OCI-LY1 (cell line): ENCODE measurements around the gene CRTAC1.

ENCODE experiments used
- EZH2 ChIP-seq: fragments of 200-600 bp; sonication (generic), shearing (Covaris generic); IDR thresholded peaks from 2 replicates; pipeline ENCODE4 v1.8.0; 2017; ENCODE audit warnings: borderline replicate concordance, mixed run types, mild to moderate bottlenecking, antibody characterized with exemption, low read length, moderate library complexity, mixed read lengths
- TF ChIP-seq, protein P1 (sequence below): fragments of 200-600 bp; sonication (generic), shearing (Covaris generic); IDR thresholded peaks from 2 replicates; pipeline ENCODE4 v1.5.1; 2017; ENCODE audit warnings: mild to moderate bottlenecking, antibody characterized with exemption, low read length, moderate library complexity, mixed read lengths

DNA sequence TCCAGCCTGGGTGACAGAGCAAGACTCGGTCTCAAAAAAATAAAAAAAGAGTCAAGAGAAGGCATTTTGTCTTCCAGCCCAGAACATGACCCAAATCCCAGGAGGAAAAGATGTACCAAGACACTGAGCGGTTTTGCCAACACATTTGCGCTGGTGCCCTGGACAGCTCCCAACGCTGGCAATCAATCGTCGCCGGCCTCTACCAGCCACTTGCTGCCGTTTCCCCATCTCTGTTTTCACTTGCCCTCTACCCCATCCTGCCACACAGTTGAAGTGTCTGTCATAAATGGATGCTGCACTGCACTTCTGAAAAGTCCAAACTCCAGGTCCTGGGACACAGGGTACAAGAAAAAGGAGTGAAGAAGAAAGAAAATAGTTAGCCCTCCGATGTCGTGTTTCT is 29.7 kb upstream of the CRTAC1 start:
- TF ChIP-seq, protein P1, sequence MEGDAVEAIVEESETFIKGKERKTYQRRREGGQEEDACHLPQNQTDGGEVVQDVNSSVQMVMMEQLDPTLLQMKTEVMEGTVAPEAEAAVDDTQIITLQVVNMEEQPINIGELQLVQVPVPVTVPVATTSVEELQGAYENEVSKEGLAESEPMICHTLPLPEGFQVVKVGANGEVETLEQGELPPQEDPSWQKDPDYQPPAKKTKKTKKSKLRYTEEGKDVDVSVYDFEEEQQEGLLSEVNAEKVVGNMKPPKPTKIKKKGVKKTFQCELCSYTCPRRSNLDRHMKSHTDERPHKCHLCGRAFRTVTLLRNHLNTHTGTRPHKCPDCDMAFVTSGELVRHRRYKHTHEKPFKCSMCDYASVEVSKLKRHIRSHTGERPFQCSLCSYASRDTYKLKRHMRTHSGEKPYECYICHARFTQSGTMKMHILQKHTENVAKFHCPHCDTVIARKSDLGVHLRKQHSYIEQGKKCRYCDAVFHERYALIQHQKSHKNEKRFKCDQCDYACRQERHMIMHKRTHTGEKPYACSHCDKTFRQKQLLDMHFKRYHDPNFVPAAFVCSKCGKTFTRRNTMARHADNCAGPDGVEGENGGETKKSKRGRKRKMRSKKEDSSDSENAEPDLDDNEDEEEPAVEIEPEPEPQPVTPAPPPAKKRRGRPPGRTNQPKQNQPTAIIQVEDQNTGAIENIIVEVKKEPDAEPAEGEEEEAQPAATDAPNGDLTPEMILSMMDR, result no peak
- no peak for TF ChIP-seq EZH2
